Tibial nerve (tissue), 4 donors: Measurements from ENCODE around the gene CCNF. TPM values are rescaled to one million over a fixed set of nuclear protein-coding genes. Genes with fewer than 3 reads are reported as not detected.

Source experiments
- DNase-seq, 2 donors: peaks; one replicate each; pipeline ENCODE4 v3.0.0-alpha.2; 2019; ENCODE audit warnings: low spot score in 2 of 2
- H3K27ac ChIP-seq, 4 donors: fragments of 200-600 bp; sonication (generic) in 3 of 4; one replicate each; pipeline ENCODE4 v1.5.1; 2017 to 2019; ENCODE audit warnings: mild to moderate bottlenecking in 1 of 4
- H3K27me3 ChIP-seq, 2 donors: fragments of 200-600 bp; sonication (generic) in 1 of 2; one replicate each; pipeline versions ENCODE4 v1.5.1 to v1.6.0; 2017 to 2019
- H3K36me3 ChIP-seq, 3 donors: fragments of 200-600 bp; sonication (generic); one replicate each; pipeline ENCODE4 v1.5.1; 2018 to 2019
- H3K4me1 ChIP-seq, 4 donors: fragments of 200-600 bp; sonication (generic) in 3 of 4; one replicate each; pipeline ENCODE4 v1.5.1; 2017 to 2019
- H3K4me3 ChIP-seq, 4 donors: fragments of 200-600 bp; sonication (generic) in 3 of 4; one replicate each; pipeline ENCODE4 v1.5.1; 2017 to 2019; ENCODE audit warnings: mild to moderate bottlenecking in 1 of 4, moderate library complexity in 1 of 4
- H3K9me3 ChIP-seq, 4 donors: fragments of 200-600 bp; sonication (generic) in 3 of 4; one replicate each; pipeline ENCODE4 v1.5.1; 2017 to 2019
- EP300 ChIP-seq, 2 donors: sonication (generic); formaldehyde crosslinking; IDR thresholded peaks; one replicate each; pipeline ENCODE4 v1.6.1; 2017; ENCODE audit warnings: antibody characterized with exemption in 2 of 2, mild to moderate bottlenecking in 1 of 2
- POLR2A ChIP-seq, 2 donors: fragments of 450-650 bp; IDR thresholded peaks; one replicate each; pipeline ENCODE4 v1.6.1; 2017; ENCODE audit warnings: antibody characterized with exemption in 2 of 2, mild to moderate bottlenecking in 2 of 2, moderate library complexity in 2 of 2
- WGBS, 2 donors: methylation state at CpG; one replicate each; pipeline ENCODE4 v1.1.5; 2018; 5-methylcytosine and 5-hydroxymethylcytosine counted together
- total RNA-seq, 4 donors: library from RNA; depleted of rRNA; stranded (reverse); fragments of >200 nt; gene quantifications; one replicate each; pipeline ENCODE4 v1.1.0, GENCODE V29; 2016
- TF ChIP-seq, protein P1 (sequence below), 5 experiments: fragments of 200-600 bp in 3 of 5; fragments of 450-650 bp in 2 of 5; sonication (generic) in 3 of 5; IDR thresholded peaks; one replicate each; pipeline ENCODE4 v1.5.1; 2016 to 2019; ENCODE audit warnings: antibody characterized with exemption in 5 of 5, mild to moderate bottlenecking in 3 of 5, moderate library complexity in 2 of 5

CCNF gene
- total RNA-seq, 4 donors from 2014 or later = 1.6 to 3.0 (median 2.0) TPM

DNA sequence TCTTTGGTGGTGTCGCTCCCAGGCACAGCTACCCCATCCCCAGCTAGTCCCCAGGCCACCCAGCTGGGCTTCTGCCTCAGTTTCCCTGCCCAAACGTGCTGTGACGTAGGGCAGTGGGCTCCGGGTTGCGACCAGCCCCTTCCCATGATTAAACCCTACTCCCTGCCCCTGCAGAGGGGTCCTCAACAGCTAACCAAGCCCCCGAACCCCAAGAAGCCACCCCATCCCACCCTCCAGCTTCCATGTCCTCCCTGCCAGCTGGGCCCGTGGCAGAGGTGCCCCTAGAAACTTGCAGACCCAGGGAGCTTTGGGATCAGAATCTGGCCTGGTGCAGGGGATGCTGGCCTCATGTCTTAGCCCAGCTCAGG is 41.0 kb downstream of the CCNF start:
- Histone ChIP-seq H3K4me1 (peaks cover 0 to 73% (median 39%) of the 10 kb centered on the region in 4 donors), H3K36me3 (no peaks in the 10 kb centered on the region), H3K4me3 (no peak overlapping the region), H3K27ac (no peak overlapping the region), H3K9me3 (no peaks in the 10 kb centered on the region), H3K27me3 (peaks cover 0 to 56% of the 10 kb centered on the region in 2 donors)
- no peak for DNase-seq
- TF ChIP-seq, protein P1, sequence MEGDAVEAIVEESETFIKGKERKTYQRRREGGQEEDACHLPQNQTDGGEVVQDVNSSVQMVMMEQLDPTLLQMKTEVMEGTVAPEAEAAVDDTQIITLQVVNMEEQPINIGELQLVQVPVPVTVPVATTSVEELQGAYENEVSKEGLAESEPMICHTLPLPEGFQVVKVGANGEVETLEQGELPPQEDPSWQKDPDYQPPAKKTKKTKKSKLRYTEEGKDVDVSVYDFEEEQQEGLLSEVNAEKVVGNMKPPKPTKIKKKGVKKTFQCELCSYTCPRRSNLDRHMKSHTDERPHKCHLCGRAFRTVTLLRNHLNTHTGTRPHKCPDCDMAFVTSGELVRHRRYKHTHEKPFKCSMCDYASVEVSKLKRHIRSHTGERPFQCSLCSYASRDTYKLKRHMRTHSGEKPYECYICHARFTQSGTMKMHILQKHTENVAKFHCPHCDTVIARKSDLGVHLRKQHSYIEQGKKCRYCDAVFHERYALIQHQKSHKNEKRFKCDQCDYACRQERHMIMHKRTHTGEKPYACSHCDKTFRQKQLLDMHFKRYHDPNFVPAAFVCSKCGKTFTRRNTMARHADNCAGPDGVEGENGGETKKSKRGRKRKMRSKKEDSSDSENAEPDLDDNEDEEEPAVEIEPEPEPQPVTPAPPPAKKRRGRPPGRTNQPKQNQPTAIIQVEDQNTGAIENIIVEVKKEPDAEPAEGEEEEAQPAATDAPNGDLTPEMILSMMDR (IDR thresholded peaks at IDR 0.05) = no peak
- TF ChIP-seq POLR2A (IDR thresholded peaks at IDR 0.05) = no peak
- no peak for TF ChIP-seq EP300 (IDR thresholded peaks at IDR 0.05)
- 82 to 83% methylated on average over 6 of the region's 7 CpGs for WGBS, 2 donors

DNA sequence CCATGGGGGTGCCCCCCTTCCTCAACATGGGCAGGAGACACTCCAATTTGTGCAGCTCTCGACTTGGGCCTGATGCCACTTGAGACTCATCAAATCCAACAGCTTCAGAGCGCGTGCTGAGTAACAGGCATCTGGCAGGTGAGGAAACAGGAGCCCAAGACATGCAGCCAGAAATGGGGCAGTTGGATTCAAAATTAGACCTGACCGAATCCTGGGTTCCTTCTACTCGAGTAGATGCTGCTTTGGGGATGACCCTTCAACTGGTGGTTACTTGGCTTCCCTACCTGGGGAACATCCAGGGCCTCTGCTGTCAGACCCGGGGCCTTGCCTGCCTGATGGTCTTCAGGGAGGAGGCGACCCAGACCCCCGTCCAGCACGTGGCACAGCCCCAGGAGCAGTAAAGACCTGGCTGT is 41.4 kb downstream of the CCNF start:
- H3K27ac ChIP-seq = peak overlapping the region in 2 of 4 donors; percentile 36 to 54
- no peaks in the 10 kb centered on the region for H3K9me3 ChIP-seq
- no peak overlapping the region for H3K4me3 ChIP-seq
- no peaks in the 10 kb centered on the region for H3K36me3 ChIP-seq
- H3K27me3 ChIP-seq = peaks cover 0 to 56% of the 10 kb centered on the region in 2 donors
- peaks cover 0 to 76% (median 43%) of the 10 kb centered on the region in 4 donors for H3K4me1 ChIP-seq
- no peak for DNase-seq
- TF ChIP-seq POLR2A (IDR thresholded peaks at IDR 0.05) (no peak), EP300 (IDR thresholded peaks at IDR 0.05) (no peak)
- TF ChIP-seq, protein P1 (IDR thresholded peaks at IDR 0.05) = no peak
- 21 to 36% methylated on average over 7 to 9 of the region's 9 CpGs for WGBS, 2 donors

DNA sequence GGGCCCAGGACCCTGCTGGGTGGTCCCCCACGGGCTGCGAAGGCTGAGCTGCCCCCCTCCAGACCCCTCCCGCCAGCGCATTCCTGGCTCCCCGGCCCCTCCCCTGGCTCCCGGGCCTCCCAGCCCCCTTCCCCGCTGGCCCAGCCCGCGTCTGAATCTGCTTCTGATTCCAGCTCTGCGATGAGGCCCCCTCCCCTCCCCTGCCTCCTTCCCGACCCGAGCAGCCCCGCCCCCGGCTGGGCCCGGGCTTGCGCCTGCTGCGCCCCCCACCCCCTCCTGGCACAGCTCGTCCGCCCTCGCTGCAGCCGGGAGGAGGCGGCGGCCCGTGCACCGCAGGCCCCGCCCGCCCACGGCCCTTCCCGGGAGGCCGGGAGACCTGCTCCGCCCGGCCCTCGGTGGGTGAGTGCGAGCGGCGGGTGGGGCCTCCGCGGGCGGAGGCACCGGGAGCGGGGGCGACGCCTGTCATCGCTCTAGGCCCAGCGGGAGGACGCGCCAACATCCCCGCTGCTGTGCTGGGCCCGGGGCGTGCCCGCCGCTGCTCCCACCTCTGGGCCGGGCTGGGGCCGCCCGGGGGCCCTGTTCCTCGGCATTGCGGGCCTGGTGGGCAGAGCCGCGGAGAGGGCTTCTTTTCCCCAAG is 41.9 kb downstream of the CCNF start, which contains the start of gene NTN3:
Gene NTN3, plus strand, starts transcription at position 282 of the 637 bp plus-strand sequence. CDS start 405 bp downstream, outside the sequence.
- Histone ChIP-seq H3K36me3 (no peaks in the 10 kb centered on the region), H3K9me3 (no peaks in the 10 kb centered on the region), H3K4me3 (peak within 1 kb of the TSS in 2 of 4 donors; percentile 22 to 43), H3K27ac (peak within 1 kb of the TSS in 2 of 4 donors; percentile 36 to 54), H3K4me1 (peaks cover 0 to 81% (median 48%) of the 10 kb centered on the region in 4 donors), H3K27me3 (peaks cover 0 to 56% of the 10 kb centered on the region in 2 donors)
- DNase-seq = no peak
- 0 to 1% methylated on average over 12 to 39 of the region's 59 CpGs for WGBS, 2 donors
- TF ChIP-seq, protein P1 (IDR thresholded peaks at IDR 0.05) = no peak
- TF ChIP-seq EP300 (IDR thresholded peaks at IDR 0.05) (no peak), POLR2A (IDR thresholded peaks at IDR 0.05) (no peak)

DNA sequence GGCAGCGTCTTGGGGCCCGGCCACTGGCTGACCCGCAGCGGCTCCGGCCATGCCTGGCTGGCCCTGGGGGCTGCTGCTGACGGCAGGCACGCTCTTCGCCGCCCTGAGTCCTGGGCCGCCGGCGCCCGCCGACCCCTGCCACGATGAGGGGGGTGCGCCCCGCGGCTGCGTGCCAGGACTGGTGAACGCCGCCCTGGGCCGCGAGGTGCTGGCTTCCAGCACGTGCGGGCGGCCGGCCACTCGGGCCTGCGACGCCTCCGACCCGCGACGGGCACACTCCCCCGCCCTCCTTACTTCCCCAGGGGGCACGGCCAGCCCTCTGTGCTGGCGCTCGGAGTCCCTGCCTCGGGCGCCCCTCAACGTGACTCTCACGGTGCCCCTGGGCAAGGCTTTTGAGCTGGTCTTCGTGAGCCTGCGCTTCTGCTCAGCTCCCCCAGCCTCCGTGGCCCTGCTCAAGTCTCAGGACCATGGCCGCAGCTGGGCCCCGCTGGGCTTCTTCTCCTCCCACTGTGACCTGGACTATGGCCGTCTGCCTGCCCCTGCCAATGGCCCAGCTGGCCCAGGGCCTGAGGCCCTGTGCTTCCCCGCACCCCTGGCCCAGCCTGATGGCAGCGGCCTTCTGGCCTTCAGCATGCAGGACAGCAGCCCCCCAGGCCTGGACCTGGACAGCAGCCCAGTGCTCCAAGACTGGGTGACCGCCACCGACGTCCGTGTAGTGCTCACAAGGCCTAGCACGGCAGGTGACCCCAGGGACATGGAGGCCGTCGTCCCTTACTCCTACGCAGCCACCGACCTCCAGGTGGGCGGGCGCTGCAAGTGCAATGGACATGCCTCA is 42.6 kb downstream of the CCNF start:
- peaks cover 0 to 56% of the 10 kb centered on the region in 2 donors for H3K27me3 ChIP-seq
- DNase-seq = no peak
- peak overlapping the region in 1 of 4 donors; percentile 54 for H3K27ac ChIP-seq
- peak overlapping the region in 2 of 4 donors; percentile 22 to 43 for H3K4me3 ChIP-seq
- H3K36me3 ChIP-seq = no peaks in the 10 kb centered on the region
- 28 to 43% methylated on average over 7 to 53 of the region's 61 CpGs for WGBS, 2 donors
- H3K4me1 ChIP-seq = peaks cover 0 to 84% (median 48%) of the 10 kb centered on the region in 4 donors
- TF ChIP-seq, protein P1 (IDR thresholded peaks at IDR 0.05) = no peak
- TF ChIP-seq POLR2A (IDR thresholded peaks at IDR 0.05) = no peak
- no peak for TF ChIP-seq EP300 (IDR thresholded peaks at IDR 0.05)
- no peaks in the 10 kb centered on the region for H3K9me3 ChIP-seq

DNA sequence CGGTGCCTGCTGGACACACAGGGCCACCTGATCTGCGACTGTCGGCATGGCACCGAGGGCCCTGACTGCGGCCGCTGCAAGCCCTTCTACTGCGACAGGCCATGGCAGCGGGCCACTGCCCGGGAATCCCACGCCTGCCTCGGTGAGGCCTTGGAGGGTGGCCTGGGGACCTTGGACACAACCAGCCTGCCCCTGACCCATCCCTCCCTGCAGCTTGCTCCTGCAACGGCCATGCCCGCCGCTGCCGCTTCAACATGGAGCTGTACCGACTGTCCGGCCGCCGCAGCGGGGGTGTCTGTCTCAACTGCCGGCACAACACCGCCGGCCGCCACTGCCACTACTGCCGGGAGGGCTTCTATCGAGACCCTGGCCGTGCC is 43.2 kb downstream of the CCNF start:
- H3K27ac ChIP-seq = no peak overlapping the region
- H3K4me3 ChIP-seq = no peak overlapping the region
- DNase-seq = no peak
- TF ChIP-seq, protein P1 (IDR thresholded peaks at IDR 0.05) = no peak
- TF ChIP-seq POLR2A (IDR thresholded peaks at IDR 0.05) (no peak), EP300 (IDR thresholded peaks at IDR 0.05) (no peak)
- H3K27me3 ChIP-seq = peaks cover 0 to 53% of the 10 kb centered on the region in 2 donors
- H3K36me3 ChIP-seq = no peaks in the 10 kb centered on the region
- peaks cover 0 to 79% (median 48%) of the 10 kb centered on the region in 4 donors for H3K4me1 ChIP-seq
- 95 to 100% methylated on average over 4 to 23 of the region's 27 CpGs for WGBS, 2 donors
- no peaks in the 10 kb centered on the region for H3K9me3 ChIP-seq
